Measurements from ENCODE around the gene CTCF. TPM values are rescaled to one million over a fixed set of nuclear protein-coding genes. Genes with fewer than 3 reads are reported as not detected.

CTCF gene
- total and polyA plus RNA-seq, 2 donors (not counting 1 experiment from before 2014, with no cell fraction given): 20.0 to 20.9 TPM

GRCh38 chr16:67663877-67664222, 101.5 kb downstream of the CTCF start:
- Histone ChIP-seq H3K36me3 (ENCODE audit: control insufficient read depth, insufficient read depth, low read length) (peaks cover 2% of the 10 kb centered on the region), H3K4me2 (ENCODE audit: extremely low read depth, insufficient read depth, low read length) (no peak overlapping the region), H4K20me1 (ENCODE audit: control insufficient read depth, extremely low read depth, insufficient read depth, low read length) (no peaks in the 10 kb centered on the region), H2AFZ (ENCODE audit: low read length) (no peak overlapping the region), H3K27me3 (ENCODE audit: control insufficient read depth, insufficient read depth, low read length) (no peaks in the 10 kb centered on the region), H3K4me3 (replicated peaks in 1 of 4; ENCODE audit: control extremely low read depth in 1 of 4, insufficient read depth in 1 of 4, low read depth in 3 of 4, low read length in 4 of 4) (no peak overlapping the region), H3K79me2 (ENCODE audit: control insufficient read depth, insufficient read depth, low read length) (no peaks in the 10 kb centered on the region), H3K9ac (ENCODE audit: insufficient read depth, low read length) (no peak overlapping the region), H3K27ac (ENCODE audit: insufficient read depth, low read length) (no peak overlapping the region), H3K4me1 (ENCODE audit: control insufficient read depth, extremely low read depth, insufficient read depth, low read length) (peaks cover 20% of the 10 kb centered on the region), H3K9me3 (ENCODE audit: control insufficient read depth, insufficient read depth, low read depth, low read length) (no peaks in the 10 kb centered on the region)
- DNase-seq (ENCODE audit: low read depth in 2 of 2): no peak
- no peak for TF ChIP-seq EZH2 (IDR thresholded peaks at IDR 0.05; ENCODE audit: low read length, missing control alignments)
- TF ChIP-seq CTCF (conservative IDR thresholded peaks at IDR 0.05 in 1 of 2, IDR thresholded peaks at IDR 0.05 in 1 of 2; ENCODE audit: low read depth in 1 of 2, low read length in 2 of 2): no peak

- H3K27ac ChIP-seq (ENCODE audit: insufficient read depth, low read length): no peak overlapping the region
These were observed 101.9 kb downstream of the CTCF start for GRCh38 chr16:67664258-67664657.

GRCh38 chr16:67664871-67665270, 102.5 kb downstream of the CTCF start:
- no peak overlapping the region for H3K27ac ChIP-seq (ENCODE audit: insufficient read depth, low read length)
- H3K27me3 ChIP-seq (ENCODE audit: control insufficient read depth, insufficient read depth, low read length): no peaks in the 10 kb centered on the region
- no peak for DNase-seq (ENCODE audit: low read depth in 2 of 2)
- no peaks in the 10 kb centered on the region for H3K9me3 ChIP-seq (ENCODE audit: control insufficient read depth, insufficient read depth, low read depth, low read length)
- no peak overlapping the region for H3K4me3 ChIP-seq (replicated peaks in 1 of 4; ENCODE audit: control extremely low read depth in 1 of 4, insufficient read depth in 1 of 4, low read depth in 3 of 4, low read length in 4 of 4)
- no peaks in the 10 kb centered on the region for H3K79me2 ChIP-seq (ENCODE audit: control insufficient read depth, insufficient read depth, low read length)
- peaks cover 2% of the 10 kb centered on the region for H3K36me3 ChIP-seq (ENCODE audit: control insufficient read depth, insufficient read depth, low read length)
- no peak overlapping the region for H2AFZ ChIP-seq (ENCODE audit: low read length)
- no peak overlapping the region for H3K9ac ChIP-seq (ENCODE audit: insufficient read depth, low read length)
- H3K4me1 ChIP-seq (ENCODE audit: control insufficient read depth, extremely low read depth, insufficient read depth, low read length): peaks cover 17% of the 10 kb centered on the region
- H4K20me1 ChIP-seq (ENCODE audit: control insufficient read depth, extremely low read depth, insufficient read depth, low read length): no peaks in the 10 kb centered on the region
- TF ChIP-seq EZH2 (IDR thresholded peaks at IDR 0.05; ENCODE audit: low read length, missing control alignments) (no peak), CTCF (conservative IDR thresholded peaks at IDR 0.05 in 1 of 2, IDR thresholded peaks at IDR 0.05 in 1 of 2; ENCODE audit: low read depth in 1 of 2, low read length in 2 of 2) (no peak)
- H3K4me2 ChIP-seq (ENCODE audit: extremely low read depth, insufficient read depth, low read length): no peak overlapping the region

More at GRCh38 chr16:67664258-67664657, 101.9 kb downstream of the CTCF start:
- Histone ChIP-seq H3K9ac (ENCODE audit: insufficient read depth, low read length) (no peak overlapping the region), H3K4me1 (ENCODE audit: control insufficient read depth, extremely low read depth, insufficient read depth, low read length) (peaks cover 19% of the 10 kb centered on the region), H3K36me3 (ENCODE audit: control insufficient read depth, insufficient read depth, low read length) (peaks cover 2% of the 10 kb centered on the region), H4K20me1 (ENCODE audit: control insufficient read depth, extremely low read depth, insufficient read depth, low read length) (no peaks in the 10 kb centered on the region), H3K9me3 (ENCODE audit: control insufficient read depth, insufficient read depth, low read depth, low read length) (no peaks in the 10 kb centered on the region), H3K4me2 (ENCODE audit: extremely low read depth, insufficient read depth, low read length) (no peak overlapping the region), H2AFZ (ENCODE audit: low read length) (no peak overlapping the region), H3K4me3 (replicated peaks in 1 of 4; ENCODE audit: control extremely low read depth in 1 of 4, insufficient read depth in 1 of 4, low read depth in 3 of 4, low read length in 4 of 4) (no peak overlapping the region), H3K79me2 (ENCODE audit: control insufficient read depth, insufficient read depth, low read length) (no peaks in the 10 kb centered on the region), H3K27me3 (ENCODE audit: control insufficient read depth, insufficient read depth, low read length) (no peaks in the 10 kb centered on the region)
- TF ChIP-seq CTCF (conservative IDR thresholded peaks at IDR 0.05 in 1 of 2, IDR thresholded peaks at IDR 0.05 in 1 of 2; ENCODE audit: low read depth in 1 of 2, low read length in 2 of 2) (no peak), EZH2 (IDR thresholded peaks at IDR 0.05; ENCODE audit: low read length, missing control alignments) (no peak)
- no peak for DNase-seq (ENCODE audit: low read depth in 2 of 2)
